Stimulated activated CD4-positive, alpha-beta T cell treated with anti-CD3 and anti-CD28 coated beads, TNF-alpha, amount 100 ng/mL, for 1 hour (primary cell): ENCODE measurements around the gene RASSF3.

Source experiments
- DNase-seq, 3 donors: peaks; one replicate each; pipeline ENCODE4 v3.0.0-alpha.2; 2020; ENCODE audit warnings: low read depth in 3 of 3, low spot score in 1 of 3

The RASSF3 gene

GRCh38 chr12:64723630-64724029 lies 113.3 kb downstream of the RASSF3 start:
- no peak for DNase-seq

- no peak for DNase-seq
Observed at GRCh38 chr12:64724201-64724745, 114.0 kb downstream of the RASSF3 start.

- DNase-seq: no peak
Observed at GRCh38 chr12:64729909-64730587, 119.8 kb downstream of the RASSF3 start.

GRCh38 chr12:64730588-64730969 lies 120.3 kb downstream of the RASSF3 start:
- no peak for DNase-seq

GRCh38 chr12:64731683-64732082 lies 121.4 kb downstream of the RASSF3 start:
- no peak for DNase-seq

- DNase-seq: no peak
Observed at GRCh38 chr12:64733857-64734256, 123.6 kb downstream of the RASSF3 start.

- no peak for DNase-seq
Observed at GRCh38 chr12:64735442-64735841, 125.1 kb downstream of the RASSF3 start.

- DNase-seq: no peak
Observed at GRCh38 chr12:64736771-64737170, 126.5 kb downstream of the RASSF3 start.

- no peak for DNase-seq
Observed at GRCh38 chr12:64737539-64737938, 127.2 kb downstream of the RASSF3 start.

GRCh38 chr12:64739778-64740177 lies 129.5 kb downstream of the RASSF3 start:
- DNase-seq: no peak

- DNase-seq: no peak
Observed at GRCh38 chr12:64740646-64741045, 130.4 kb downstream of the RASSF3 start.

GRCh38 chr12:64742416-64742815 lies 132.1 kb downstream of the RASSF3 start:
- DNase-seq: no peak

- no peak for DNase-seq
Observed at GRCh38 chr12:64743206-64743605, 132.9 kb downstream of the RASSF3 start.

GRCh38 chr12:64744422-64745258 lies 134.3 kb downstream of the RASSF3 start:
- no peak for DNase-seq

- no peak for DNase-seq
Observed at GRCh38 chr12:64745259-64745807, 135.0 kb downstream of the RASSF3 start.

GRCh38 chr12:64745980-64746379 lies 135.7 kb downstream of the RASSF3 start:
- no peak for DNase-seq

GRCh38 chr12:64746663-64747062 lies 136.4 kb downstream of the RASSF3 start:
- DNase-seq: no peak
